ENCODE results near the gene CKAP5.

The CKAP5 gene

GRCh38 chr11:46769636-46770221 lies 76.4 kb downstream of the CKAP5 start:
- Mint-ChIP-seq H3K27ac (no peak overlapping the region), H3K4me1 (no peaks in the 10 kb centered on the region), H3K27me3 (no peaks in the 10 kb centered on the region), H3K9me3 (no peaks in the 10 kb centered on the region), H3K36me3 (peaks cover 33 to 39% of the 10 kb centered on the region in 2 donors), H3K4me3 (no peak overlapping the region)
- ATAC-seq (replicated peaks): no peak
- no peak for DNase-seq

GRCh38 chr11:46766656-46767055 lies 79.4 kb downstream of the CKAP5 start:
- H3K9me3 Mint-ChIP-seq: no peaks in the 10 kb centered on the region
- DNase-seq: no peak
- H3K4me3 Mint-ChIP-seq: no peak overlapping the region
- H3K27ac Mint-ChIP-seq: no peak overlapping the region
- peaks cover 28 to 38% of the 10 kb centered on the region in 2 donors for H3K36me3 Mint-ChIP-seq
- no peaks in the 10 kb centered on the region for H3K4me1 Mint-ChIP-seq
- no peak for ATAC-seq (replicated peaks)
- no peaks in the 10 kb centered on the region for H3K27me3 Mint-ChIP-seq

- H3K27me3 Mint-ChIP-seq: no peaks in the 10 kb centered on the region
- no peaks in the 10 kb centered on the region for H3K9me3 Mint-ChIP-seq
- H3K36me3 Mint-ChIP-seq: peaks cover 41 to 58% of the 10 kb centered on the region in 2 donors
- ATAC-seq (replicated peaks) (no peak), DNase-seq (no peak)
- H3K4me3 Mint-ChIP-seq: no peak overlapping the region
- H3K27ac Mint-ChIP-seq: no peak overlapping the region
- no peaks in the 10 kb centered on the region for H3K4me1 Mint-ChIP-seq
Measured at GRCh38 chr11:46762248-46762647, 83.8 kb downstream of the CKAP5 start.

- Mint-ChIP-seq H3K4me1 (no peaks in the 10 kb centered on the region), H3K27me3 (no peaks in the 10 kb centered on the region), H3K4me3 (no peak overlapping the region), H3K9me3 (no peaks in the 10 kb centered on the region), H3K36me3 (peaks cover 41 to 58% of the 10 kb centered on the region in 2 donors), H3K27ac (no peak overlapping the region)
- no peak for DNase-seq
- ATAC-seq (replicated peaks): no peak
Measured at GRCh38 chr11:46761807-46762206, 84.3 kb downstream of the CKAP5 start.

GRCh38 chr11:46760429-46761128 lies 85.5 kb downstream of the CKAP5 start:
- Mint-ChIP-seq H3K36me3 (peaks cover 39 to 61% of the 10 kb centered on the region in 2 donors), H3K27ac (no peak overlapping the region), H3K27me3 (no peaks in the 10 kb centered on the region), H3K4me3 (no peak overlapping the region), H3K4me1 (no peaks in the 10 kb centered on the region), H3K9me3 (no peaks in the 10 kb centered on the region)
- ATAC-seq (replicated peaks) (no peak), DNase-seq (no peak)

GRCh38 chr11:46759196-46759595 lies 86.9 kb downstream of the CKAP5 start:
- Mint-ChIP-seq H3K36me3 (peaks cover 43 to 65% of the 10 kb centered on the region in 2 donors), H3K4me3 (no peak overlapping the region), H3K4me1 (no peaks in the 10 kb centered on the region), H3K27ac (no peak overlapping the region), H3K9me3 (no peaks in the 10 kb centered on the region), H3K27me3 (no peaks in the 10 kb centered on the region)
- ATAC-seq (replicated peaks) (no peak), DNase-seq (no peak)

GRCh38 chr11:46755962-46756361 lies 90.1 kb downstream of the CKAP5 start:
- no peak for ATAC-seq (replicated peaks)
- H3K27me3 Mint-ChIP-seq: no peaks in the 10 kb centered on the region
- H3K27ac Mint-ChIP-seq: no peak overlapping the region
- peaks cover 39 to 59% of the 10 kb centered on the region in 2 donors for H3K36me3 Mint-ChIP-seq
- H3K9me3 Mint-ChIP-seq: no peaks in the 10 kb centered on the region
- H3K4me3 Mint-ChIP-seq: no peak overlapping the region
- DNase-seq: no peak
- H3K4me1 Mint-ChIP-seq: no peaks in the 10 kb centered on the region

- Mint-ChIP-seq H3K4me3 (no peak overlapping the region), H3K4me1 (no peaks in the 10 kb centered on the region), H3K36me3 (peaks cover 49 to 53% of the 10 kb centered on the region in 2 donors), H3K9me3 (no peaks in the 10 kb centered on the region), H3K27me3 (no peaks in the 10 kb centered on the region), H3K27ac (peak overlapping the region; percentile 70)
- DNase-seq: no peak
- no peak for ATAC-seq (replicated peaks)
Measured at GRCh38 chr11:46747150-46747549, 98.9 kb downstream of the CKAP5 start.

- H3K9me3 Mint-ChIP-seq: no peaks in the 10 kb centered on the region
- no peak overlapping the region for H3K27ac Mint-ChIP-seq
- DNase-seq: no peak
- peaks cover 58 to 59% of the 10 kb centered on the region in 2 donors for H3K36me3 Mint-ChIP-seq
- H3K4me1 Mint-ChIP-seq: no peaks in the 10 kb centered on the region
- H3K4me3 Mint-ChIP-seq: no peak overlapping the region
- H3K27me3 Mint-ChIP-seq: no peaks in the 10 kb centered on the region
- ATAC-seq (replicated peaks): no peak
Measured at GRCh38 chr11:46745995-46746394, 100.1 kb downstream of the CKAP5 start.

- ATAC-seq (replicated peaks): no peak
- H3K4me3 Mint-ChIP-seq: no peak overlapping the region
- no peak for DNase-seq
- H3K9me3 Mint-ChIP-seq: no peaks in the 10 kb centered on the region
- H3K27ac Mint-ChIP-seq: no peak overlapping the region
- H3K27me3 Mint-ChIP-seq: no peaks in the 10 kb centered on the region
- peaks cover 54 to 61% of the 10 kb centered on the region in 2 donors for H3K36me3 Mint-ChIP-seq
- no peaks in the 10 kb centered on the region for H3K4me1 Mint-ChIP-seq
Measured at GRCh38 chr11:46745328-46745727, 100.8 kb downstream of the CKAP5 start.

- H3K4me3 Mint-ChIP-seq: no peak overlapping the region
- no peaks in the 10 kb centered on the region for H3K4me1 Mint-ChIP-seq
- DNase-seq (no peak), ATAC-seq (replicated peaks) (no peak)
- H3K9me3 Mint-ChIP-seq: no peaks in the 10 kb centered on the region
- H3K36me3 Mint-ChIP-seq: peaks cover 56 to 67% of the 10 kb centered on the region in 2 donors
- H3K27me3 Mint-ChIP-seq: no peaks in the 10 kb centered on the region
- H3K27ac Mint-ChIP-seq: peak overlapping the region; percentile 21
Measured at GRCh38 chr11:46743693-46744339, 102.3 kb downstream of the CKAP5 start.

GRCh38 chr11:46743043-46743442 lies 103.0 kb downstream of the CKAP5 start:
- H3K36me3 Mint-ChIP-seq: peaks cover 56 to 67% of the 10 kb centered on the region in 2 donors
- no peaks in the 10 kb centered on the region for H3K4me1 Mint-ChIP-seq
- no peak for ATAC-seq (replicated peaks)
- H3K27ac Mint-ChIP-seq: peak overlapping the region; percentile 48
- no peak overlapping the region for H3K4me3 Mint-ChIP-seq
- no peaks in the 10 kb centered on the region for H3K27me3 Mint-ChIP-seq
- H3K9me3 Mint-ChIP-seq: no peaks in the 10 kb centered on the region
- no peak for DNase-seq

- no peak overlapping the region for H3K27ac Mint-ChIP-seq
- ATAC-seq (replicated peaks) (no peak), DNase-seq (no peak)
- H3K9me3 Mint-ChIP-seq: no peaks in the 10 kb centered on the region
- no peaks in the 10 kb centered on the region for H3K27me3 Mint-ChIP-seq
- peaks cover 49 to 66% of the 10 kb centered on the region in 2 donors for H3K36me3 Mint-ChIP-seq
- no peak overlapping the region for H3K4me3 Mint-ChIP-seq
- H3K4me1 Mint-ChIP-seq: no peaks in the 10 kb centered on the region
Measured at GRCh38 chr11:46741600-46742484, 104.2 kb downstream of the CKAP5 start.

- Mint-ChIP-seq H3K36me3 (peaks cover 36 to 53% of the 10 kb centered on the region in 2 donors), H3K4me1 (no peaks in the 10 kb centered on the region), H3K27ac (no peak overlapping the region), H3K27me3 (no peaks in the 10 kb centered on the region), H3K9me3 (no peaks in the 10 kb centered on the region), H3K4me3 (no peak overlapping the region)
- DNase-seq: no peak
- ATAC-seq (replicated peaks): no peak
Measured at GRCh38 chr11:46738887-46739286, 107.2 kb downstream of the CKAP5 start.

Measured in stimulated activated naive B cell treated with anti-CD40 and anti-IgM and Interleukin-4, amounts not matched to agents 10 μg/mL and 1 μg/mL and 100 μg/mL, for 72 hours (primary cell).